T-helper 17 cell (primary cell): Measurements from ENCODE around the gene HIBADH. TPM values are rescaled to one million over a fixed set of nuclear protein-coding genes. Genes with fewer than 3 reads are reported as not detected.
A peak's percentile ranks its signal among the peaks of the same experiment; 100 is the strongest.

ENCODE experiments used
- ATAC-seq: fragments of 150-1000 bp; cut with Tn5 transposase; 2 replicates; pipeline ENCODE4 v1.10.0; 2021; ENCODE audit warnings: mild to moderate bottlenecking, moderate library complexity
- DNase-seq, 3 donors: peaks; one replicate each; pipeline versions ENCODE4 v3.0.0 to v3.0.0-alpha.2; 2020 to 2021
- H3K9me3 ChIP-seq: one replicate; pipeline ENCODE4 v1.7.0; 2013; ENCODE audit warnings: low read length, mild to moderate bottlenecking; ENCODE audit not compliant: control insufficient read depth, poor library complexity, severe bottlenecking
- H3K27ac Mint-ChIP-seq: one replicate; pipeline ENCODE4 v1.8.0; 2022; ENCODE audit warnings: mild to moderate bottlenecking, moderate library complexity, mixed read lengths
- H3K27me3 Mint-ChIP-seq: one replicate; pipeline ENCODE4 v1.8.0; 2022; ENCODE audit warnings: mixed read lengths
- H3K36me3 Mint-ChIP-seq: one replicate; pipeline ENCODE4 v1.8.0; 2022; ENCODE audit warnings: low read depth, mixed read lengths
- H3K4me1 Mint-ChIP-seq: one replicate; pipeline ENCODE4 v1.8.0; 2022; ENCODE audit warnings: mild to moderate bottlenecking, mixed read lengths
- H3K4me3 Mint-ChIP-seq: one replicate; pipeline ENCODE4 v1.8.0; 2022; ENCODE audit warnings: mild to moderate bottlenecking, moderate library complexity, mixed read lengths
- total RNA-seq, 4 donors: library from RNA in 2 of 4; stranded (reverse) in 2 of 4; gene quantifications; one replicate each; pipeline ENCODE4 v1.2.3 and lab custom pipeline; 2022 to 2026

HIBADH gene
- total RNA-seq, 2 donors from 2014 or later: 5.7 to 8.0 TPM

DNA sequence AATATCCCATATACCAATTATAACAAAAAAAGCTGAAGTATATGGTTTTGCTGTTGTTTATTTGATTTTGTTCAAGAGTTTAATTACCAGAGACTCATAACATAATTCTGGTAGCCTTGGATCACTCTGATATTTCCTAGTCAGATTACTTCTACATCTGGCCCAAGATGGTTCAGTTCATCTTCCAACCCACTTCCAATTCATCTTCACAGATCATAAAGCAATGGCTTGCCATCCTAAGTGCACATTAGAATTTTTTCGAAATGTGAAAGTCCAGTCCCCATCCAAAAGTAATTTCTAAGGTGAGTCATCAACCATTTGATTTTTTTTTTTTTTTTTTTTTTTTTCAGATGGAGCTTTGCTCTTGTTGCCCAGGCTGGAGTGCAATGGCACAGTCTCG lies 8.0 kb upstream of the HIBADH start:
- DNase-seq: no peak
- no peak for ATAC-seq
- H3K4me1 Mint-ChIP-seq: no peaks in the 10 kb centered on the region
- H3K27me3 Mint-ChIP-seq: no peaks in the 10 kb centered on the region
- no peaks in the 10 kb centered on the region for H3K9me3 ChIP-seq
- H3K4me3 Mint-ChIP-seq: no peak overlapping the region
- no peak overlapping the region for H3K27ac Mint-ChIP-seq
- peaks cover 5% of the 10 kb centered on the region for H3K36me3 Mint-ChIP-seq

DNA sequence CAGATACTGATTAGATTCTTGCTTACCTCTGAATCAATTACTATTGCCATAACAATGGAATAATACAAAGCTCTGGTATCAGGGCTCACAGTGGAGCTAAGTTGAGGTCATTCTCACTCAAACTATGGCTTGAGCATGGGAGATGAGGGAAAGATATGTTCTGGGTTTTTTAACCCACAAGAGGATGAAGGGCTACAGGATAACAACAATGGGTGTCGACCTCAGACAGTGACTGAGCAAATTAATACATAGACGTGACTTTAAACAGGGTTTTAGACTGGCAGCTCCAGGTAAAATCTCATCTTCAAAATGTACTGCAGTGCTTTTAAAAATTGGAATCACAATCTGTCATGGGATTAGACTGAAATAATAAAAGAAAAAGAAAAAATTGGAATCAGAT lies 7.5 kb upstream of the HIBADH start:
- H3K27ac Mint-ChIP-seq: no peak overlapping the region
- no peak for DNase-seq
- H3K36me3 Mint-ChIP-seq: peaks cover 5% of the 10 kb centered on the region
- peaks cover under 1% of the 10 kb centered on the region for H3K4me1 Mint-ChIP-seq
- no peaks in the 10 kb centered on the region for H3K9me3 ChIP-seq
- ATAC-seq: no peak
- no peaks in the 10 kb centered on the region for H3K27me3 Mint-ChIP-seq
- H3K4me3 Mint-ChIP-seq: no peak overlapping the region

DNA sequence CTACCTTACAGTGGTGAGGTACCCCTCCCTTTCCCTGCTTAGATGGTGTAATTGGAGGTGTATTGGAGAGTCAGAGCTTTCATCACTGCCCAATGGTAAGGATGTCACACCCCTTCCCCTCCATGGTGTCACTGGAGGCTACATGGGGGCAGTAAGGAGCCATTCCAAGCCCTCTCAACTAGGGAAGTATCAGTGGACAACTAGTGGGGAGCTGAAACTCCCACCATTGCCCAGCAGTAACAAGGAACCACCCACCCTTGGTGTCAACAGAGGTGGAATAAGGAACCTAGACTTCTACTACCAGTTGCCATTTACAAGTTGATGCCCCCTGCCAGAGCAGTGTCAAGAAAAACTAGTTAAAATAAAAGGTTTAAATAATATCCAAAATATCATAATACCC lies 2.8 kb upstream of the HIBADH start:
- DNase-seq: no peak
- Mint-ChIP-seq H3K4me1 (peaks cover 9% of the 10 kb centered on the region), H3K27me3 (no peaks in the 10 kb centered on the region), H3K4me3 (peak overlapping the region; percentile 21), H3K36me3 (peaks cover 2% of the 10 kb centered on the region), H3K27ac (no peak overlapping the region)
- H3K9me3 ChIP-seq: no peaks in the 10 kb centered on the region
- no peak for ATAC-seq

DNA sequence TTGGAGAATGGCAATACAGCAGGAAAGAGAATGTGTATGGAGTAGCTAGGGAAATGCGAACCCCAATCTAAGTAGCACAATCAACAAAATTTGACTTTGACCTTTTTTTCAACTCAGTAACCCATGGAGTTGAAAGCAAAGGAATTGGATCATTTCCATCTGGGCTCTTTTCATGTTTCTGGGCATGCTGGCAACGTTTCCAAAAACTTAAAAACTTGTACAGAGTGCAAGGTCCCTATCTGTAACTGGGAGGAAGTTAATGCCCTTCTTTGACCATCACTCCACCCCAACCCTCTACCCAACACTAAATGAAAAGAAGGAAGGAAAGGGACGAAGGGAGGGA lies 1.3 kb upstream of the HIBADH start:
- ATAC-seq: no peak
- no peaks in the 10 kb centered on the region for H3K27me3 Mint-ChIP-seq
- H3K36me3 Mint-ChIP-seq: peaks cover 2% of the 10 kb centered on the region
- no peak for DNase-seq
- peak overlapping the region; percentile 91 for H3K27ac Mint-ChIP-seq
- peak overlapping the region; percentile 87 for H3K4me3 Mint-ChIP-seq
- no peaks in the 10 kb centered on the region for H3K9me3 ChIP-seq
- peaks cover 9% of the 10 kb centered on the region for H3K4me1 Mint-ChIP-seq

DNA sequence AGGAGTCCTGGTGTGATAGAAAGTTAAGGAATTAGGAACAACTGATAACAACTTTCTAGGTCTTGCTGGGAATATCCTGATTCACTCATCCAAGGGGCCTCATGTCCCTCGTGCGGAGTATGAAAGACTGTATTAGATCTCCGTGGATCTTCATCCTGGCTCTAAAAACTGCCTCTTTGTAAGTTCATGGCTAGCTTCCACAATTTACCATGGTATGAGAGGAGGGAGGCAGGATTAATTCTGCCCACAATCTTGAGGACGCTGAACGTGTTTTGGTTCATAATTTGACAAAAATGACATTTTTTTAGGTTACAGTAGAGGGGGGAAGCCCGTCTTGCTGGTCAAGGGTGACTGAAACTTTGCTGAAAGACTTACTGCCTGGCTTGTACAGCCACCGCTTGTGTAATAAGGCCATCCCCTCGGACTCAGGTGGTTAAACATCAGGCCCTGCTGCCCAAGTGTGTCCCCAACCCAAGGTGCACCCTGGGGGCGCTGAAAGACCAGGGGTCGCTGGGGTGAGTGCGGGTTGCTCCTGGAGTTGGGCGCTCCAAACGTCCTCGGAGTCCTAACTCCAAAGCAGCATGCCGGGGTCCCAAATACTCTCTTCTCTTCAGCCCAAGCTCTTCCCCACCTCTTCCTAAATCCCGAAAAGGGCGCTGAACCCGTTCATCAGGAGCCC lies 733 bp downstream of the HIBADH start:
- Mint-ChIP-seq H3K27ac (peak overlapping the region; percentile 91), H3K36me3 (no peaks in the 10 kb centered on the region), H3K4me3 (peak overlapping the region; percentile 87), H3K4me1 (peaks cover 14% of the 10 kb centered on the region), H3K27me3 (no peaks in the 10 kb centered on the region)
- no peaks in the 10 kb centered on the region for H3K9me3 ChIP-seq
- ATAC-seq: no peak
- no peak for DNase-seq

DNA sequence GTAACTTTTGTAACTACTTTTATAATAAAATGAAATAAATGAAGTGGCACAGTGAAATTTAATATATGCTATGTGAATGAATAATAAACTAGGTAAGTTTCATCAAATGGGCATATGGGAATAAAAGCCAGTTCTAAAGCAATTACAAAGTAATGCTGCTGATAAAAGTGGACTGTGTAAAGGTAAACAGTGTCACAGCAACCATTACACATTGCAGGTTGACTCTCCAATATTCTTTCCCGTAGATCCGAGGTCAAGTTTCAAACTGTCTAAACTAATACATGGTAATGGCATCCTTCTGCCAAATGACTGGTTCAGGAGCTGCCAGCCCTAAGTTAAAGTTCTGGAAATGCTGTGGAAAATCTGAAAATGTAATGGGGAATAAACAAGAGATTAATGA lies 6.0 kb downstream of the HIBADH start:
- DNase-seq (no peak), ATAC-seq (no peak)
- peaks cover 4% of the 10 kb centered on the region for H3K36me3 Mint-ChIP-seq
- no peaks in the 10 kb centered on the region for H3K9me3 ChIP-seq
- no peak overlapping the region for H3K27ac Mint-ChIP-seq
- H3K4me3 Mint-ChIP-seq: no peak overlapping the region
- H3K27me3 Mint-ChIP-seq: no peaks in the 10 kb centered on the region
- peaks cover 9% of the 10 kb centered on the region for H3K4me1 Mint-ChIP-seq

DNA sequence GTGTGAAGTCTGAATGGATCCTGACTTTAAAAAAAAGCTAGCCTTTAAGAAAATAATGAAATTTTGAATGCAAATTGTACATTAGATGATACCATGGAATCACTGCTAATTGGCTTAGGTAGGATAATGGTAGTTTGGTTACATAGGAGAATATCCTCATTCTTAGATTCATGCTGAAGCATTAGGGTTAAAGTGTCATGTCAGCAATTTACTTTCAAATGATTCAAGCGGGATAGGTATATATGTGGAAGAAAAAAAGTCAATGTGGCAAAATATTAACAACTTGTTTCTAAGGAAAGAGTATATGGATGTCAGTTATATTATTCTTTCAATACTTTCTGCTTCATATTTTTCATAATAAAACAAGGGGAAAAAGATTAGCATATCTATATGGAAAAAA lies 7.5 kb downstream of the HIBADH start:
- Mint-ChIP-seq H3K27ac (no peak overlapping the region), H3K27me3 (no peaks in the 10 kb centered on the region), H3K4me3 (no peak overlapping the region), H3K36me3 (peaks cover 7% of the 10 kb centered on the region), H3K4me1 (peaks cover 13% of the 10 kb centered on the region)
- ATAC-seq (no peak), DNase-seq (no peak)
- H3K9me3 ChIP-seq: no peaks in the 10 kb centered on the region

DNA sequence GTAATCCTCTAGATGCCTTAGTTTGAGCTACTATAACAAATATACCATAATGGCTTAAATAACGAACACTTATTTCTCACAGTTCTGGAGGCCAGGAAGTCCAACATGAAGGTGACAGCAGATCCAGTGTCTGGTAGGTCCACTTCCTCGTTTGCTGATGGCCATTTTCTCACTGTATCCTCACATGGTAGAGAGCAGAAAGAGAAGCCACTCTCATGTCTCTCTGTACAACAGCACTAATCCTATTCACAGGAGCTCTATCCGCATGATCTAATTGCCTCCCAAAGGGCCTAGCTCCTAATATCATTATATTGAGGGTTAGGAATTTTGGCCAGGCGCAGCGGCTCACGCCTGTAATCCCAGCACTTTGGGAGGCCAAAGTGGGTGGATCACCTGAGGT lies 10.2 kb downstream of the HIBADH start:
- no peak for DNase-seq
- no peaks in the 10 kb centered on the region for H3K9me3 ChIP-seq
- H3K27ac Mint-ChIP-seq: no peak overlapping the region
- H3K4me3 Mint-ChIP-seq: no peak overlapping the region
- H3K4me1 Mint-ChIP-seq: peaks cover 14% of the 10 kb centered on the region
- no peak for ATAC-seq
- H3K36me3 Mint-ChIP-seq: peaks cover 11% of the 10 kb centered on the region
- H3K27me3 Mint-ChIP-seq: no peaks in the 10 kb centered on the region

DNA sequence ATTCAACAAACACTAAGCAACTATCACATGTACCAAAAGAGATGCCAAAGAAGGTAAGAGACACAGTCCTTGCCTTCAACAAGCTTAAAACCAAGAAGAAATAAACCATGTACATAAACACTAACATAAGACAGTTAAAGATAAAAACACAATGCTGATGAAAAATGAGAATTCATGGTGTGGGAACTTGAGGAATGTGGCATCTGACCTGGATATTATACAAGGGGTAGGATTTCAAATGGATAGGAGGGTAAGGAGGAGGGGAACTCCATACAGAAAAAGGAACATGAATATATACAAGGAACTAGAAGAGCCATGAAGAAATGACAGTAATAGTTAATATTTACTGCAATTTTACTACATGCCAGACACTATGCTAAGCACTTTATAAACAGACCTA lies 11.0 kb downstream of the HIBADH start:
- H3K27me3 Mint-ChIP-seq: no peaks in the 10 kb centered on the region
- H3K4me1 Mint-ChIP-seq: peaks cover 10% of the 10 kb centered on the region

DNA sequence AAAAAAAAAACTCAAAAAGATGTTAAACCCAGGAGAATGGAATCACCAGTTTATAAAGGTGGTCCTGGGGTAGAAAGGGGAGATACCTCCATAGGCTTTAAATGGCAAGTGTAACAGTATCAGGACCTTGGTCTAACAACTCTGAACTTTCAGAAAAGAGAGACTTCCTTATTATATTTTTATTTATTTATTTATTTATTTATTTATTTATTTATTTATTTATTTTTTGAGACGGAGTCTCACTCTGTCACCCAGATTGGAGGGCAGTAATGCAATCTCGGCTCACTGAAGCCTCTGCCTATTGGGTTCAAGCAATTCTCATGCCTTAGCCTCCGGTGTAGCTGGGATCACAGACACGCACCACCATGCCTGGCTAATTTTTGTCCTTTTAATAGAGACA lies 12.4 kb downstream of the HIBADH start:
- H3K36me3 Mint-ChIP-seq: peaks cover 12% of the 10 kb centered on the region

More for the DNA sequence above, 11.0 kb downstream of the HIBADH start:
- H3K9me3 ChIP-seq: no peaks in the 10 kb centered on the region
- DNase-seq: no peak
- no peak overlapping the region for H3K27ac Mint-ChIP-seq
- no peak for ATAC-seq
- peaks cover 12% of the 10 kb centered on the region for H3K36me3 Mint-ChIP-seq
- no peak overlapping the region for H3K4me3 Mint-ChIP-seq

DNA sequence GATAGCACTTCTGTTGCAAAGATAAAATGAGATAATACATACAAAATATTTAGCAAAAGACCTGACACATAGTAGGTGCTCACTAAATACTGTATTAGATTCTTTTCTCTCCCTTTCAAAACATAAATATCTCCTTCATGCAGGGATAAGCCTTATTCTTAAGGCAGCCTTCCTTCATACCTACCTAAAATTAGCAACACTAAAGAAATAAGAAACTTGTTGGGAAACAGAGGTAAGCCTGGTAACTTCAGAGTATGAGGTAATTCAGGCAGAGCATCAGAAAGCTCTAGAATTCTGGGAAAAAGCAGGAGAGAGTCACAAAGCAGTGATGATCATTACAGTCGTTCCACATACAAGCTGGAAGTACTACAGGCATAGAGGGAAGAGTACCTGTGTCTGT lies 15.2 kb downstream of the HIBADH start:
- DNase-seq (no peak), ATAC-seq (no peak)
- peaks cover 11% of the 10 kb centered on the region for H3K36me3 Mint-ChIP-seq
- H3K4me1 Mint-ChIP-seq: peaks cover 13% of the 10 kb centered on the region
- H3K9me3 ChIP-seq: no peaks in the 10 kb centered on the region
- no peaks in the 10 kb centered on the region for H3K27me3 Mint-ChIP-seq
- H3K4me3 Mint-ChIP-seq: no peak overlapping the region
- no peak overlapping the region for H3K27ac Mint-ChIP-seq

More for the DNA sequence above, 12.4 kb downstream of the HIBADH start:
- no peaks in the 10 kb centered on the region for H3K9me3 ChIP-seq
- H3K4me1 Mint-ChIP-seq: peaks cover 13% of the 10 kb centered on the region
- H3K27ac Mint-ChIP-seq: no peak overlapping the region
- ATAC-seq: no peak
- no peak overlapping the region for H3K4me3 Mint-ChIP-seq
- DNase-seq: no peak
- H3K27me3 Mint-ChIP-seq: no peaks in the 10 kb centered on the region

DNA sequence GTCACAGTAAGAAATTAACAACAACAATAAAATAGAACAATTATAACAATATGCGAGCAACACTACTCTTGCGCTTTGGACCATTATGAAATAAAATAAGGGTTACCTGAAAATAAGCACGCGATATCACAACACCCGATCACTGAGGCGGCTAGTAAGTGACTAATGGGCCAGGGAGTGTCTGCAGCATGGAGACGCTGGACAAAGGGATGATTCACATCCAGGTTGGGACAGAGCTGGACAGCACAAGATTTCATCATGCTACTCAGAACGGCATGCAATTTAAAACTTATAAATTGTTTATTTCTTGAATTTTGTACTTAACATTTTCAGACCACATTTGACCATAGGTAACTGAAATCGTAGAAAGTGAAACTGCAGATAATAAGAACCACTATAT lies 15.6 kb downstream of the HIBADH start:
- Mint-ChIP-seq H3K27me3 (no peaks in the 10 kb centered on the region), H3K27ac (no peak overlapping the region), H3K4me3 (no peak overlapping the region), H3K4me1 (peaks cover 13% of the 10 kb centered on the region), H3K36me3 (peaks cover 11% of the 10 kb centered on the region)
- no peaks in the 10 kb centered on the region for H3K9me3 ChIP-seq
- DNase-seq (no peak), ATAC-seq (no peak)

DNA sequence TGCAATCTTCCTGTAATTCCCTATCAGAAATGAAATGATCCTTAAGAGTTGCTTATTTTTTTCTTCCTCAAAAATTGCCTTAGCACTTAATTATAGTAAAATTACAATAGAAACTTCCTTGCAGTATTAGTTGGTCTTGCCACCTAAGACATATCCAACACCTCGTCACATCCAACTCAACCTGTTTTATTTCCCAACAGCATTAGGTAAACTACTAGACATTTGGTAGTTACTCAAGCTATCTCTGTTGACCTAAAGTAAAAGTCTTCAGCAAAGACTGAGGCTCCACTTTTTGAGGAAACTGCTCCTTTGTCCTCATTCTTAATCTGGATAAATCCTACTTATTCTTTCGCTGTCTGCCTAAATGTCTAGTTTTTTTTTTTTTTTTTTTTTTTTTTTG lies 20.4 kb downstream of the HIBADH start:
- peaks cover 6% of the 10 kb centered on the region for H3K36me3 Mint-ChIP-seq
- H3K27ac Mint-ChIP-seq: no peak overlapping the region
- H3K4me3 Mint-ChIP-seq: no peak overlapping the region
- ATAC-seq (no peak), DNase-seq (no peak)
- H3K4me1 Mint-ChIP-seq: peaks cover 16% of the 10 kb centered on the region
- no peaks in the 10 kb centered on the region for H3K27me3 Mint-ChIP-seq
- no peaks in the 10 kb centered on the region for H3K9me3 ChIP-seq

DNA sequence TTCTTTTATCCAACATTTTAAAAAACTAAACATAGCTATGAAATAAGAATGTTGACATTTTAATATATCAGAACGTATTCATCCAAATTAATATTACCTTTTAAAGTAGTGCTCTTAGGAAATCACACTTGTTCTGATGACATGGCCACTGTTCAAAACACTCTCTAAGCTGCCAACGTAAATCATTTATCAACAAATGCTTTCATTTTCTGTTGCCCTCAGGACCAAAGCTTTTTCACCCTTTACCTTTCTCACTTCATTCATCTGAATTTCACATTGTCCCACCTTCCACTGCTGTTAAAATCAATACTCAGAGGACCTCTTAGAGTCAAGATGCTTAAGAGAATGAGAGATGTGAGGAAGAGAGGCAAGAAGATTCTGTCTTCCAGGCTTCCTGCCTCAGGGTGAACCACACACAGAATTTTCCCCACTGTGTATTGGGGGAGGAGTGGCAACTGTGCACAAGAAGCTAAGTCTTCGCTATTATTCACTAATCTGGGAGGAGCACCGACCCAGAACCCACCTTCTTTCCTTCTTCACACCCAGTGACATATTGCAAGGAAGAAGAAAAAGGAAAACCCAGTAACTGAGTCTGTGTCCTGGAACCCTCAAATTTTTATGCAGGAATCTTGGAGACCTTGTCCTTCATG lies 21.0 kb downstream of the HIBADH start:
- Mint-ChIP-seq H3K36me3 (peaks cover 6% of the 10 kb centered on the region), H3K27me3 (no peaks in the 10 kb centered on the region), H3K4me3 (no peak overlapping the region), H3K4me1 (peaks cover 17% of the 10 kb centered on the region), H3K27ac (no peak overlapping the region)
- H3K9me3 ChIP-seq: no peaks in the 10 kb centered on the region
- no peak for ATAC-seq
- DNase-seq: no peak
